K562 treated with DMSO at 1 percent for 4 hours (cell line): Measurements from ENCODE around the gene SRRM4. TPM values are rescaled to one million over a fixed set of nuclear protein-coding genes. Genes with fewer than 3 reads are reported as not detected.

Source experiments
- total RNA-seq: library from RNA; unstranded; fragments of 300-600 nt; gene quantifications from 2 replicates; pipeline ENCODE4 v1.2.3, GENCODE V29; 2022; ENCODE audit not compliant: insufficient read depth

The SRRM4 gene, protein sequence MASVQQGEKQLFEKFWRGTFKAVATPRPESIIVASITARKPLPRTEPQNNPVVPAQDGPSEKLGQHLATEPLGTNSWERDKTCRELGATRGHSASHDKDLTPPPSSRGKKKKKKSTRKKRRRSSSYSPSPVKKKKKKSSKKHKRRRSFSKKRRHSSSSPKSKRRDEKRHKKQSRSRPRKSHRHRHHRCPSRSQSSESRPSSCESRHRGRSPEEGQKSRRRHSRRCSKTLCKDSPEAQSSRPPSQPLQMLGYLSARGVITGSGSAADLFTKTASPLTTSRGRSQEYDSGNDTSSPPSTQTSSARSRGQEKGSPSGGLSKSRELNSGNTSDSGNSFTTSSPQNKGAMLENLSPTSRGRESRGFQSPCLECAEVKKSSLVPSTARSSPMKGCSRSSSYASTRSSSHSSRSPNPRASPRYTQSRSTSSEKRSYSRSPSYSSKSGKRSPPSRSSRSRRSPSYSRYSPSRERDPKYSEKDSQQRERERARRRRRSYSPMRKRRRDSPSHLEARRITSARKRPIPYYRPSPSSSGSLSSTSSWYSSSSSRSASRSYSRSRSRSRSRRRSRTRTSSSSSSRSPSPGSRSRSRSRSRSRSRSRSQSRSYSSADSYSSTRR
- total RNA-seq, result not detected in 2 replicates

DNA sequence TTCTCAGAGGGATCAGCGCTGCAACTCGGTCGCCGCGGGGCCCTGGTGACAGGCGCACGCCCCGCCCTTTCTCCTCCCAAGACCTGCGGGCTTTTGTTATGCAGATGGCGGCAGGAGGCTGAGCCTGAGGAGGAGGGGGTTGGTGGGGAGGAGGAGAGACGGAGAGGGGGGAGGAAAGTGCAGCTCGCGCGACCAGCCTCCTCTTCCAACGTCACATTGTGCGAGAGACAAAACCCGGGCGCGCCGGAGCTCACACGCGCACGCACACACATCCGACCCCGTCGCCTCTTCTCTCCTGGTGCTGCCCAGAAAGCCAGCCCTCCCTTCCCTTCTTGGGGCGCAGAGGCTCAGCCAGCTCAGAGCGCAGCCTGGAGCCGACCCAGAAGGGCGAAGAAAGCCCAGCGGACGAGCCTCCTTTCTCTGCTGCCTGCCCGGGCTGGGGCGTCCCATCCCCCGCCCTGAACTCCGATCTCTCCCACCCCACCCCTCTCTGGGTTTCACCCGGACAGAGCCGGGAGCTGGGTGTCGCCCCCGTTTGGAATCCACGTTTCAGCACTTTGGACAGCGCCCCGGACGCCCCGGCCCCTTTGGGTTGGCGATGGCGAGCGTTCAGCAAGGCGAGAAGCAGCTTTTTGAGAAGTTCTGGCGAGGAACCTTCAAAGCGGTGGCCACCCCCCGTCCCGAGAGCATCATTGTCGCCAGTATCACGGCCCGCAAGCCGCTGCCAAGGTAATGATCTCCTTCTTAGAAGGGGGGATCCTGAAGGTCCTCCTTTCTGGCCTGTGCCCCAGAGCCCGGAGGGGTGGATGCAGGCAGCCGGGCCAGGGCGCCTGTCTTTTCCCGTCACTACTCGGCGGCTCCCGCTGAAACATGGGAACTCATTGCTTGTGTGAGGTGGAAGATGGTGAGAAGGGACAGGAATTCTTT, at the start of gene SRRM4:
Gene SRRM4, plus strand, starts transcription at position 257 of the 927 bp plus-strand sequence. Its CDS starts 342 bp downstream, at position 599.

DNA sequence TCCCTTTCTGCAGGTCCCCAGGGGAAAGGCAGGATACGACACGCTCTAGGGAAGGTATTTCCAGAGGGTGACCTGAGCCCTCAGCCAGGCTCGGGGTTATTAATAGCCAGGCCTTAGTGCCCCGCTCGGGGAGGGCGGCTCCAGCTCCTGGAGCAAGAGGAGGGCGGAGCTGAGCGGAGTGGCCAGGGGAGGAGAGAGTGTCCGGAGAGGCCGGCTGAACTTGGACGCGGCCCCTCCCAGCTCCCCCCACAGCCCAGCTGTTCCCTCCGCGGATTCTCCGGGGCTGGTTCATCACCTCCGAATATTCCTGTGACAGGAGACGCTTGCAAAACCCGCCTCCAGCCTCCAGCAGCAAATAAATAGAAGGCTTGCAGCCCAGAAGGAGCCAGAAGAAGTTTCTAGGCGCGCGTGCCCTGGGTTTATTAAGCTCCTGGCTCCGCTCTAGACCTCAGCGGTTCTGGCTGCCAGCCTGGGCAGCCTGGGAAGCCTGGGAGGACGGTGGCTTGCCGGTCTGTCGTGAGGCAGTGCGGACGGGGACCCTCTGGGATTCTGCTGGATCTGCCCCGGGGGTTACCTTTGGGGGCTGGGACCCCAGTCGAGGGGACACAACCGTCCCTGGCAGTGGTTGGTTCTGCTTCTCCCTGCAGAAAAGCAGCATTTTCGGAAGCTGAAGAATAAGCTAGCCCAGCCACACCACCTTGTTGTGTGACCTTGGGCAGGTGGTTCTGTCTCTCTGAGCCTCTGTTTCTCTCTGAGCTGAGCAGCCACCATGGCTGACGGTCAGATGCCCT, 197.4 kb downstream of the SRRM4 start, which contains the start of gene HSPB8:
Gene HSPB8, plus strand, starts transcription at position 388 of the 791 bp plus-strand sequence. Its CDS starts 382 bp downstream, at position 770.

Other genes starting within 250 kb of the SRRM4 start
- gene HSPB8, start 197.4 kb downstream of the SRRM4 start, total RNA-seq, result not detected in 2 replicates